Retinal pigment epithelial cell (primary cell): ENCODE measurements around the gene SH3BP1.
"Not testable (repeated sequence)": the region's sequence is repeated elsewhere in the genome, so short reads cannot be mapped to it uniquely, and the experiment has no call there.

Experiments
- DNase-seq: peaks from one replicate; pipeline ENCODE4 v3.0.0-alpha.2; 2010; ENCODE audit warnings: low read depth
- H3K4me3 ChIP-seq: 2 replicates; pipeline ENCODE4 v1.5.1; 2011; ENCODE audit warnings: mild to moderate bottlenecking, low read length, control low read depth, moderate library complexity
- TF ChIP-seq, protein P1 (sequence below): conservative IDR thresholded peaks from 2 replicates; pipeline ENCODE4 v1.5.1; 2011; ENCODE audit warnings: low read depth, low read length, control low read depth, inconsistent platforms

The SH3BP1 gene, protein sequence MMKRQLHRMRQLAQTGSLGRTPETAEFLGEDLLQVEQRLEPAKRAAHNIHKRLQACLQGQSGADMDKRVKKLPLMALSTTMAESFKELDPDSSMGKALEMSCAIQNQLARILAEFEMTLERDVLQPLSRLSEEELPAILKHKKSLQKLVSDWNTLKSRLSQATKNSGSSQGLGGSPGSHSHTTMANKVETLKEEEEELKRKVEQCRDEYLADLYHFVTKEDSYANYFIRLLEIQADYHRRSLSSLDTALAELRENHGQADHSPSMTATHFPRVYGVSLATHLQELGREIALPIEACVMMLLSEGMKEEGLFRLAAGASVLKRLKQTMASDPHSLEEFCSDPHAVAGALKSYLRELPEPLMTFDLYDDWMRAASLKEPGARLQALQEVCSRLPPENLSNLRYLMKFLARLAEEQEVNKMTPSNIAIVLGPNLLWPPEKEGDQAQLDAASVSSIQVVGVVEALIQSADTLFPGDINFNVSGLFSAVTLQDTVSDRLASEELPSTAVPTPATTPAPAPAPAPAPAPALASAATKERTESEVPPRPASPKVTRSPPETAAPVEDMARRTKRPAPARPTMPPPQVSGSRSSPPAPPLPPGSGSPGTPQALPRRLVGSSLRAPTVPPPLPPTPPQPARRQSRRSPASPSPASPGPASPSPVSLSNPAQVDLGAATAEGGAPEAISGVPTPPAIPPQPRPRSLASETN

DNA sequence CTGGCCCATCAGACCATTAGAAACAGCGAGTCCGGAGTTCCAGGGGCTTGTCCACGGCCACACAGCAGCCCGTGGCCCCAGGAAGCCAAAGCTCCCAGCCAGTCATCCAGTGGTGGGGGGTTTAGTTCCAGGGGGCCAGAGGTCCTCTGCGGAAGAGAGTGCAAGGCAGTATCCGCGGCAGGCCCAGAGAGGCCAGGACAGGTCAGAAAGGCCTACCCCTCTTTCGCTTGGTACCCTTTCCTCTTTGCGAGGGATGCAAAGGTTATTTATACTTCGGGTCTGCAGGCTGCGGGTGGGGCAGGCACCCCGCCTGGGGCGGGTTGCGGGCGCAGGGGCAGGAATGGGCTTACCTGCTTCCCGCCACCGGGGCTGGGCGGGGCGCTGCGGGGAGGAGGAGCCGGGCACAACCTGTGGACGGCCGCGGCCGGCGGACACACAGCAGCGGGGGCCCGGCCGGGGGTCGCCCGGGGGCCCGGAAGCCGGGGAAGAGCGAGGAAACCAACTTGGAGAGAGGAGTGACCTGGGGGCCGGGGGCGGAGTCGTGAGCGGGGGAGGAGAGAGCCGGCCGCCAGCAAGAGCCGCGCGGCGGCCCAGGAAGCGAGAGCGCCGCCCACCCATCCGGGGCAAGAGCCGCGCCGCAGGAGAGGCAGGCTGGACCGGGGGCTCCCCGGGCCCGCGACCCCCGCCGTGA is at the start of gene SH3BP1:
Gene SH3BP1, plus strand, starts transcription at position 600 of the 691 bp plus-strand sequence. CDS start 119 bp downstream, outside the sequence.
- TF ChIP-seq, protein P1, sequence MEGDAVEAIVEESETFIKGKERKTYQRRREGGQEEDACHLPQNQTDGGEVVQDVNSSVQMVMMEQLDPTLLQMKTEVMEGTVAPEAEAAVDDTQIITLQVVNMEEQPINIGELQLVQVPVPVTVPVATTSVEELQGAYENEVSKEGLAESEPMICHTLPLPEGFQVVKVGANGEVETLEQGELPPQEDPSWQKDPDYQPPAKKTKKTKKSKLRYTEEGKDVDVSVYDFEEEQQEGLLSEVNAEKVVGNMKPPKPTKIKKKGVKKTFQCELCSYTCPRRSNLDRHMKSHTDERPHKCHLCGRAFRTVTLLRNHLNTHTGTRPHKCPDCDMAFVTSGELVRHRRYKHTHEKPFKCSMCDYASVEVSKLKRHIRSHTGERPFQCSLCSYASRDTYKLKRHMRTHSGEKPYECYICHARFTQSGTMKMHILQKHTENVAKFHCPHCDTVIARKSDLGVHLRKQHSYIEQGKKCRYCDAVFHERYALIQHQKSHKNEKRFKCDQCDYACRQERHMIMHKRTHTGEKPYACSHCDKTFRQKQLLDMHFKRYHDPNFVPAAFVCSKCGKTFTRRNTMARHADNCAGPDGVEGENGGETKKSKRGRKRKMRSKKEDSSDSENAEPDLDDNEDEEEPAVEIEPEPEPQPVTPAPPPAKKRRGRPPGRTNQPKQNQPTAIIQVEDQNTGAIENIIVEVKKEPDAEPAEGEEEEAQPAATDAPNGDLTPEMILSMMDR = no peak
- DNase-seq = no peak
- peak within 1 kb of the TSS; percentile 53 for H3K4me3 ChIP-seq

GRCh38 chr22:37591081-37591480 is 48.4 kb upstream of the SH3BP1 start:
- not testable (repeated sequence) for DNase-seq, H3K4me3 ChIP-seq

DNA sequence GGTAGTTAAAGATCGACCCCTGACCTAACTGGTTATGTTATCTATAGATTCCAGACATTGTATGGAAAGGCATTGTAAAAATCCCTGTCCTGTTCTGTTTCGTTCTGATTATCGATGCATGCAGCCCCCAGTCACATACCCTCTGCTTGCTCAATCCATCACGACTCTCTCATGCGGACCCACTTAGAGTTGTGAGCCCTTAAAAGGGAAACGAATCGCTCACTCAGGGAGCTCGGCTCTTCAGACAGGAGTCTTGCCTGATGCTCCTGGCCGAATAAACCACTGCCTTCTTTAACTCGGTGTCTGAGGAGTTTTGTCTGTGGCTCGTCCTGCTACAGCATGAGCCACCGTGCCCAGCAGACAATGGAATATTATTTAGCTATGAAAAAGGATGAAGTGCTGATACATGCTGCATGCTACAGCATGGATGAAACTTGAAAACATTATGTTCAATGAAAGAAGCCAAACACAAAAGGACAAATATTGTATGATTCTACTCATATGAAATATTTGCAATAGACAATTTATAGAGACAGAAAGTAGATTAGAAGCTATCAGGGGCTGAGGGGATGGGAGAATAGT is 47.6 kb upstream of the SH3BP1 start:
- TF ChIP-seq, protein P1 = no peak
- H3K4me3 ChIP-seq = no peak overlapping the region

DNA sequence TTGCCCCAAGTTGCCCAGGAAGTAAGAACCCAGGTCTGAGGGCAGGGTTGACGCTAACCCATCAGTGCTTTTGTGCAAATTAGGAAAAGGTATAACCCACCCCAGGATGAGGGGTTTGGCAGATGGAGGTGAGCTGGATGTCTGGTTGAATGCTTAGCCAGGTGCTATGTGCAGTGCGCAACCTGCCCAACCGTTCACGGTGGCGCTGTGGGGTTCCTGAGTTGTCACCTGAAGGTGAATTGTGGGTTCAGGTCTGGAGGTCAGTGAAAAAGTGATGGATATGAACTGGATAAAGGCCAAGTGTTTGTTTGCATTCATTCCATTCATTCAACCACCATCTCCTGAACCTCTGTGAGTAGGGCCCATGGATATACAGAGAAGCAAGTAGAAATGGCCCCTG is 45.2 kb upstream of the SH3BP1 start:
- DNase-seq = no peak
- TF ChIP-seq, protein P1 = no peak

More for the DNA sequence above, 47.6 kb upstream of the SH3BP1 start:
- DNase-seq = no peak

DNA sequence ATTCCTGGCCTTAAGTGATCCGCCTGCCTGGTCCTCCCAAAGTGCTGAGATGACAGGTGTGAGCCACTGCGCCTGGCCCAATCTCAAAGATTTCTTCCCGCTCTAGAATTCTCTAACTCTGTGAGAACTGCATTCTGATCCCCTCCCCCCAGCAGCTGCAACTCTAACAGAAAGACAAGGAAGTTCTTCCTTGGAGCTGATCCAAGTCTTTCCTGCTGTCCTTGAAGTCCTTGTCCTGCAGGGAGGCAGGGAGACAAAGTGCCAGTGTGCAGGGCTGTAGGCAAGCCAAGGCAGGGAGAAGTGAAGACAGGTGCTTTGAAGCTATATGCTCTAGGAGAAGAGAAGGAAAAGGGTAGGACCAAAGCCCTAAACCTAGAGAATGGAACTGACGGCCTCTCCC is 40.3 kb upstream of the SH3BP1 start:
- no peak overlapping the region for H3K4me3 ChIP-seq
- TF ChIP-seq, protein P1 = no peak
- DNase-seq = no peak

More for the DNA sequence above, 45.2 kb upstream of the SH3BP1 start:
- H3K4me3 ChIP-seq = no peak overlapping the region

DNA sequence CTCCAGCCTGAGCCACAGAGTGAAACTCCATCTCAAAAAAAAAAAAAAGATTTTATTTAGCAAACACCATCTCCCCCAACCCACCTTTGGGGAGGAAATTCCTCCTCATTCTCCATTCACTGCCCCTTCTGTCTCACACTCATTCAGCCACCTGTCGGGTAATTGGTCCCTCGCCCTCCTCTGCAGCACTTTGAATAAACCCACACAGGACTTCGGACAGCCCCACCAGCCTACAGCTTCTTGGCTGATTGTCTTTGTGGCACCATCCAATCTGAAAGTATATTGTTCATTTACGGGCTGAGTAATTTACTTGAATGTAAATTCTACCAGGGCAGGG is 38.3 kb upstream of the SH3BP1 start:
- TF ChIP-seq, protein P1 = no peak
- DNase-seq = no peak
- H3K4me3 ChIP-seq = no peak overlapping the region
